ENCODE results near the gene ACOX1. TPM values are rescaled to one million over a fixed set of nuclear protein-coding genes. Genes with fewer than 3 reads are reported as not detected.

Gene ACOX1
- total RNA-seq, 1 experiment from 2014 or later = 40.9 TPM

DNA sequence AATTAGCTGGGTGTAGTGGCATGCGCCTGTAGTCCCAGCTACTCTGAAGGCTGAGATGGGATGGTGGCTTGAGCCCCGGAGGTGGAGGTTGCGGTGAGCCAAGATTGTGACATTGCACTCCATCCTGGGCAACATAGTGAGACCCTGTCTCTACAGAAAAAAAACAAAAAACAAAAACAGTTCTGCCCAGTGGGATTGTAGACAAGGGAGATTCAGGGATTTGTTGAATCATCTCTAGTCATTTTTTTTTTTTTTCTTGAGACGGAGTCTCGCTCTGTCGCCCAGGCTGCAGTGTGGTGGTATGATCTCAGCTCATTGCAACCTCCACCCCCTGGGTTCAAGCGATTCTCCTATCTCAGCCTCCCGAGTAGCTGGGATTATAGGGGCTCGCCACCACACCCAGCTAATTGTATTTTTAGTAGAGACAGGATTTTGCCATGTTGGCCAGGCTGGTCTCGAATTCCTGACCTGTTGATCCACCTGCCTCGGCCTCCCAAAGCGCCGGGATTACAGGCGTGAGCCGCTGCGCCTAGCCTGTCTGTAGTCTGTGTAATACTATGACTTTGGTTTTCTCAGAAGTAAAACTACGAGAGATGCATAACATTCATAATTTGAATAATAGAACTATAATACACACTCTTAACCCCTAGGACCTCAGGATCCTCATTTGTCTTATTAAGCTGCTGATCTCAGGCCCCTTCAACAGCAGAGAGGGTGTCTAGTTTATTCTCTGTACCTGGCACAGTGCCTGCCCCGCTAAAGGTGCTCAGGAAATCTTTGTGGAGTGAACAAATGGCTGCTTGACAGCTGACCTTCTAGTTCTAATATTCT is 1.4 kb upstream of the ACOX1 start:
- ChIA-PET CTCF (interaction anchor here (0.7 to 1.4 kb wide), 4 partner anchors 25 to 298 kb away, joined by 3 to 4 read pairs (median 4); partner anchors contain the start of gene FBF1), POLR2A (interaction anchor here (0.6 to 1.0 kb wide), 2 partner anchors 39 to 228 kb away, joined by 3 to 11 read pairs; partner anchors contain the start of gene FBF1)
- Mint-ChIP-seq H3K27ac (peak overlapping the region; percentile 100), H3K4me3 (peak overlapping the region; percentile 97), H3K9me3 (no peaks in the 10 kb centered on the region), H3K27me3 (ENCODE audit: low read depth) (no peaks in the 10 kb centered on the region), H3K36me3 (peaks cover 11% of the 10 kb centered on the region), H3K4me1 (peaks cover 72% of the 10 kb centered on the region)
- DNase-seq (ENCODE audit: low spot score) (no peak), ATAC-seq (no peak)
- peak; percentile 98 for TF ChIP-seq ZNF121 (CRISPR knock-in tag; IDR thresholded peaks at IDR 0.05)
- TF ChIP-seq ESRRA (CRISPR knock-in tag; IDR thresholded peaks at IDR 0.05; ENCODE audit: borderline replicate concordance) = no peak
- TF ChIP-seq, protein P1, sequence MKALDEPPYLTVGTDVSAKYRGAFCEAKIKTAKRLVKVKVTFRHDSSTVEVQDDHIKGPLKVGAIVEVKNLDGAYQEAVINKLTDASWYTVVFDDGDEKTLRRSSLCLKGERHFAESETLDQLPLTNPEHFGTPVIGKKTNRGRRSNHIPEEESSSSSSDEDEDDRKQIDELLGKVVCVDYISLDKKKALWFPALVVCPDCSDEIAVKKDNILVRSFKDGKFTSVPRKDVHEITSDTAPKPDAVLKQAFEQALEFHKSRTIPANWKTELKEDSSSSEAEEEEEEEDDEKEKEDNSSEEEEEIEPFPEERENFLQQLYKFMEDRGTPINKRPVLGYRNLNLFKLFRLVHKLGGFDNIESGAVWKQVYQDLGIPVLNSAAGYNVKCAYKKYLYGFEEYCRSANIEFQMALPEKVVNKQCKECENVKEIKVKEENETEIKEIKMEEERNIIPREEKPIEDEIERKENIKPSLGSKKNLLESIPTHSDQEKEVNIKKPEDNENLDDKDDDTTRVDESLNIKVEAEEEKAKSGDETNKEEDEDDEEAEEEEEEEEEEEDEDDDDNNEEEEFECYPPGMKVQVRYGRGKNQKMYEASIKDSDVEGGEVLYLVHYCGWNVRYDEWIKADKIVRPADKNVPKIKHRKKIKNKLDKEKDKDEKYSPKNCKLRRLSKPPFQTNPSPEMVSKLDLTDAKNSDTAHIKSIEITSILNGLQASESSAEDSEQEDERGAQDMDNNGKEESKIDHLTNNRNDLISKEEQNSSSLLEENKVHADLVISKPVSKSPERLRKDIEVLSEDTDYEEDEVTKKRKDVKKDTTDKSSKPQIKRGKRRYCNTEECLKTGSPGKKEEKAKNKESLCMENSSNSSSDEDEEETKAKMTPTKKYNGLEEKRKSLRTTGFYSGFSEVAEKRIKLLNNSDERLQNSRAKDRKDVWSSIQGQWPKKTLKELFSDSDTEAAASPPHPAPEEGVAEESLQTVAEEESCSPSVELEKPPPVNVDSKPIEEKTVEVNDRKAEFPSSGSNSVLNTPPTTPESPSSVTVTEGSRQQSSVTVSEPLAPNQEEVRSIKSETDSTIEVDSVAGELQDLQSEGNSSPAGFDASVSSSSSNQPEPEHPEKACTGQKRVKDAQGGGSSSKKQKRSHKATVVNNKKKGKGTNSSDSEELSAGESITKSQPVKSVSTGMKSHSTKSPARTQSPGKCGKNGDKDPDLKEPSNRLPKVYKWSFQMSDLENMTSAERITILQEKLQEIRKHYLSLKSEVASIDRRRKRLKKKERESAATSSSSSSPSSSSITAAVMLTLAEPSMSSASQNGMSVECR (CRISPR knock-in tag; IDR thresholded peaks at IDR 0.05; ENCODE audit: borderline replicate concordance) = no peak

DNA sequence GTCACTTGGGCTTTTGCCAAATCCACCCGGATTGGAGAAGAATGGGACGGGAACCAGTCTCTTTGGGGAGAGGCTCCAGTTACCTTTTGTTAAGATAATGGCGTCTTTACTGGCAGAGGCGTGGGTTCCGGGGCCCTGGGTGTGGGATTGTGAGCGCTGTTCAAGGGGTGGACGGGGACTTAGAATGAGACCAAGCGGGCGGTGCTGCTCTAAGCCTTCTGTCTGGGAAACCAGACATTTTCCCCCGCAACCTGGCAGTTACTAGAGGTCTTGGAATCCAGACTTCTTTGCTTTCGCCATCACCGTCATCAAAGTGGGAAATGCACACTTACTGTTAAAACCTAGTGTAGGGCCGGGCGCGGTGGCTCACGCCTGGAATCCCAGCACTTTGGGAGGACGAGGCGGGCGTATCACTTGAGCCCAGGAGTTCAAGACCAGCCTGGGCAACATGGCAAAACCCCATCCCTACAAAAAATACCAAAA is 780 bp upstream of the ACOX1 start:
- H3K27ac Mint-ChIP-seq = peak overlapping the region; percentile 100
- no peaks in the 10 kb centered on the region for H3K27me3 Mint-ChIP-seq (ENCODE audit: low read depth)
- CTCF ChIA-PET = interaction anchor here (0.7 to 1.4 kb wide), 2 partner anchors 39 to 52 kb away, joined by 4 read pairs; partner anchors contain the start of gene FBF1
- POLR2A ChIA-PET = interaction anchor here (1.0 kb wide), 1 partner anchor 39 kb away, joined by 3 read pairs; the partner anchor contains the start of gene FBF1
- peaks cover 69% of the 10 kb centered on the region for H3K4me1 Mint-ChIP-seq
- TF ChIP-seq ZNF317 (CRISPR knock-in tag; IDR thresholded peaks at IDR 0.05; ENCODE audit: borderline replicate concordance, low read depth) (0 out of 2 replicates have a peak, but pooled peaks have one; percentile 6), SMAD3 (CRISPR knock-in tag; IDR thresholded peaks at IDR 0.05; ENCODE audit: borderline replicate concordance) (0 out of 2 replicates have a peak, but pooled peaks have one; percentile 22), CREM (CRISPR knock-in tag; IDR thresholded peaks at IDR 0.05) (0 out of 2 replicates have a peak, but pooled peaks have one; percentile 12)
- TF ChIP-seq, protein P1 (CRISPR knock-in tag; IDR thresholded peaks at IDR 0.05; ENCODE audit: borderline replicate concordance) = no peak
- ATAC-seq (no peak), DNase-seq (ENCODE audit: low spot score) (no peak)
- peaks cover 12% of the 10 kb centered on the region for H3K36me3 Mint-ChIP-seq
- H3K4me3 Mint-ChIP-seq = peak overlapping the region; percentile 97
- no peaks in the 10 kb centered on the region for H3K9me3 Mint-ChIP-seq

DNA sequence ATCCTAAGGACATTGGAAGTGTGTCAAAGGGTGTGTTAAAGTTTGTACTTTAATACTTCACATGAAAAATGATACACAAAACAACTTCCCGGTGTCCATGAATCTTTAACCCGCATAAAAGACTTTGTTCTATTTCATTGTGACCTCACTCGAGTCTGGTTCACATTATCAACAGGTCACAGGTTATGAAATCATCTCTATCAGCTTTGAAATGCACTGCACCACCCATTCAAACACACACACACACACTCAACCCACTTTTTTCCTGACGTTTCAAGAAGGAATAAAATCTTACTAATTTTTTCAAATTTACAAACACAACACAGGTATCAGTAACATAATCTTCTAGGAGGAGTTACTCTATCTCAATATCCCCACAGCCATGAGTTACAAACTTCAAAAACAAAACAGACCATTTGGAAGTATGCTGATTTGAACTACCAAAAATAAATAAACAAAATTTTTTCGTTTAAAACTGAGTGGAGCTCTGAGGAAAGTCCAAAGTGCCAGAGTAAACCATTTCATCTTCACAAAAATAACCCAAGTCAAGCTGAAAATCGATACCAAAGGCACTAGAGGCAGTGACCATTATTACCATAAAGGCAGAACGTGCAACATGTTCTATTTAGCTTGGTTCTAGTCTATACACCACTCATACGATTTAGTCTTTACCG is 2.7 kb downstream of the ACOX1 start:
- Mint-ChIP-seq H3K27ac (peak overlapping the region; percentile 28; the same call in 1 of the 2 replicates), H3K9me3 (no peaks in the 10 kb centered on the region), H3K36me3 (peaks cover 26% of the 10 kb centered on the region), H3K4me1 (peaks cover 39% of the 10 kb centered on the region), H3K27me3 (ENCODE audit: low read depth) (no peaks in the 10 kb centered on the region), H3K4me3 (peak overlapping the region; percentile 5)
- CTCF ChIA-PET = interaction anchor here (2.1 kb wide), 1 partner anchor 29 kb away, joined by 5 read pairs; no protein-coding TSS in a partner anchor
- no peak for DNase-seq (ENCODE audit: low spot score)
- TF ChIP-seq MXD4 (CRISPR knock-in tag; IDR thresholded peaks at IDR 0.05; ENCODE audit: borderline replicate concordance) = no peak
- TF ChIP-seq, protein P2, sequence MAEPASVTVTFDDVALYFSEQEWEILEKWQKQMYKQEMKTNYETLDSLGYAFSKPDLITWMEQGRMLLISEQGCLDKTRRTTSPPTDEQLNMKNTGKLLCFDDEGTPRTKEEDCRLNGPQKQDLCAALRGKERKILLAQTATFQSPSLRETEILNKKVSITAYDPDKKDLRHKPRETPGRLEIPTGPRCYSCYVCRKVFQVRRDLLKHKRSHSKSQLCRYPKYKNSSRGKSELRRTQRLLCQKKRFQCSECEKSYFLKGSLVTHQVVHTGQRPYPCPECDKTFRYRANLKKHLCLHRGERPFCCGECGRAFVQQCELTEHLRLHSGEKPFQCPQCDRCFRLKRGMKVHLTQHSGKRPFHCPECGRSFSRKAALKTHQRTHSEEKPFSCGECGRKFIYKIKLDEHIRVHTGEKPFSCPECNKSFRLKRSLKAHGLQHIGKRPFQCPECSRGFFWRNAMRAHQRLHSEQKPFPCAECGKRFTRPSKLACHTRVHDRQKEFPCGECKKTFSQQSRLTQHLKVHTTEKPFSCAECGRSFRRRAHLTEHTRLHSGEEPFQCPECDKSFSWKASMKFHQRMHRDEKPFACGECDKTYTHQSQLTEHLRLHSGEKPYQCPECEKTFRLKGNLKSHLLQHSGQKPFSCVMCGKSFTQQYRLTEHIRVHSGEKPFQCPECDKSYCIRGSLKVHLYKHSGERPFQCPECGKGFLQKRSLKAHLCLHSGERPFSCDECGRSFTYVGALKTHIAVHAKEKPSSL (CRISPR knock-in tag; conservative IDR thresholded peaks at IDR 0.05) = no peak
- TF ChIP-seq, protein P3, sequence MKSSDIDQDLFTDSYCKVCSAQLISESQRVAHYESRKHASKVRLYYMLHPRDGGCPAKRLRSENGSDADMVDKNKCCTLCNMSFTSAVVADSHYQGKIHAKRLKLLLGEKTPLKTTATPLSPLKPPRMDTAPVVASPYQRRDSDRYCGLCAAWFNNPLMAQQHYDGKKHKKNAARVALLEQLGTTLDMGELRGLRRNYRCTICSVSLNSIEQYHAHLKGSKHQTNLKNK (CRISPR knock-in tag; IDR thresholded peaks at IDR 0.05) = no peak
- TF ChIP-seq, protein P4, sequence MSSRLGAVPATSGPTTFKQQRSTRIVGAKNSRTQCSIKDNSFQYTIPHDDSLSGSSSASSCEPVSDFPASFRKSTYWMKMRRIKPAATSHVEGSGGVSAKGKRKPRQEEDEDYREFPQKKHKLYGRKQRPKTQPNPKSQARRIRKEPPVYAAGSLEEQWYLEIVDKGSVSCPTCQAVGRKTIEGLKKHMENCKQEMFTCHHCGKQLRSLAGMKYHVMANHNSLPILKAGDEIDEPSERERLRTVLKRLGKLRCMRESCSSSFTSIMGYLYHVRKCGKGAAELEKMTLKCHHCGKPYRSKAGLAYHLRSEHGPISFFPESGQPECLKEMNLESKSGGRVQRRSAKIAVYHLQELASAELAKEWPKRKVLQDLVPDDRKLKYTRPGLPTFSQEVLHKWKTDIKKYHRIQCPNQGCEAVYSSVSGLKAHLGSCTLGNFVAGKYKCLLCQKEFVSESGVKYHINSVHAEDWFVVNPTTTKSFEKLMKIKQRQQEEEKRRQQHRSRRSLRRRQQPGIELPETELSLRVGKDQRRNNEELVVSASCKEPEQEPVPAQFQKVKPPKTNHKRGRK (CRISPR knock-in tag; IDR thresholded peaks at IDR 0.05; ENCODE audit: borderline replicate concordance) = no peak
- TF ChIP-seq GABPB1 (CRISPR knock-in tag; IDR thresholded peaks at IDR 0.05) = peak; percentile 25; the same call in 1 of the 2 replicates
- TF ChIP-seq CREB1 (CRISPR knock-in tag; IDR thresholded peaks at IDR 0.05) = no peak
- no peak for TF ChIP-seq KAT7 (CRISPR knock-in tag; IDR thresholded peaks at IDR 0.05; ENCODE audit: borderline replicate concordance)
- ATAC-seq = no peak
- POLR2A ChIA-PET = no interaction called here

Measured in WTC11 (cell line).